Measurements from ENCODE around the gene FOSL2.

FOSL2 gene

DNA sequence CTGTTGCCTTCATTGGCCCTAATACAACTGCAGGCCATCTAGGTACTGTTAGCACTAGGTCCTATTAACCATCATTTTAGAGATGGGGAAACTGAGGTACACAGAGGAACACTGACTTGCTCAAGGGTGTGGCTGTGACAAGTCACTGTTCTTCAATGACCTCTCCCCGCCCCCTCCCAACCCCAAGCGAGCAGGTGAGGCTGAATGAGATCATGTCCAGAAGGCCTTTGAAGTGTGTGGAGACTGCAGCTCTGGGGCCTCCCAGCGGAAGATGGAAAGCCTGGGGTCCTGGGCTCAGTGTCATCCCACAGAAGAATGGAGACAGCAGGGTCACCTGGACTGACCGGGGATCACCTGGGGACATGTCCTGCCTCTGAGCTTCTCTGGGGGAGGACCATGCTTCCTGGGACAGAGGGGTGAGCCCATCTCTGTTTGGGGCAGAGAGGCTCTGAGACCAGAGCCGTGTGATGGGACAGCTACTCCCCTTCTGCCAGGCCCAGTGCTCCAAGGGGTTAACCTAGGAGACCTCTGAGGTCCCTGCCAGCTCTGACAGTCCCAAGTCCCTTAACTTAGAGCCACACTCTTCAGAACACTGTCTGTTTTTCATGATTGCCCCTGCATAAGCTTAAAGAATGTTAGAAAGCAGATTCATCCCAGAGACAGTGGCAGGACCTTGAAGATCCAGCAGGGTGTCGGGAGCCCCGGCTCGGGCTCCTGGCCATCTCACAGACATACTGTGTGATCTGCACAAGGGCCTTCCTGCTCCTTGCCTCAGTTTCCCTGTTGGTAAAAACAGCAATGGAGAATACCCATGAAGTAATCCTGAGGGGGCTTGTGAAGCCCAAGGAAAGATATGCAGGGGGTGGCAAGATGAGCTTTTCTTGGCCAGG is 16.7 kb upstream of the FOSL2 start:
- no peak for DNase-seq (ENCODE audit: low spot score)

DNA sequence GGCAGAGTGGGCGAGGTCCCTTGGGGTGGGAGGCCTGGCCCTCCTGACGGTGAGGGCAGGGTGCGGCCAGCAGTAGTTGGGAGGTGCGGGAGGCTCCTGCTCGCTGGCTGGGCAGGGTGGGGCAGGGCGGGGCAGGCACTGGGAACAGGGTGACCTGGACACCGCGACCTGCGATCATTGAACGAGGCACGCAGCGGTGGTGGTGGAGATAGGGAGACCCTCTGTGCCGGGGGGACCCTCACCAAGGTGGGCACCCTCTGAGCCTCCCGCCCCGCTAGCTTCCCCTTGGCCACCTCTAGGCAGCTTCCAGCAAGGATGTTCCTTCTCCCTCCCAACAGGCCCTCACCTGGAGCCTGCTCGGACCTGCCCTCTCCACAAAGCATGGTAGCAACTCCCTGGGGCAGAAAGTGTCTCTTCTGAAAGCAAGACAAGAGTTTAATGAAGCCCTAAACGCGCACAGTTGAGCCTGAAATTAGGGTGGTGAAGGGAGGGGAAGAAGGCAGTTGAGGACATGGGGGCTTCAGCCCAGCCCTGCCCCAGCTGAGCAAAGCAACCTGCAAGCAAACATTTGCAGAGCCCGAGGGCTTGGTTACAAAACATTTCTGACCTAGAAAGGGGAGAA is 15.4 kb upstream of the FOSL2 start:
- no peak for DNase-seq (ENCODE audit: low spot score)

DNA sequence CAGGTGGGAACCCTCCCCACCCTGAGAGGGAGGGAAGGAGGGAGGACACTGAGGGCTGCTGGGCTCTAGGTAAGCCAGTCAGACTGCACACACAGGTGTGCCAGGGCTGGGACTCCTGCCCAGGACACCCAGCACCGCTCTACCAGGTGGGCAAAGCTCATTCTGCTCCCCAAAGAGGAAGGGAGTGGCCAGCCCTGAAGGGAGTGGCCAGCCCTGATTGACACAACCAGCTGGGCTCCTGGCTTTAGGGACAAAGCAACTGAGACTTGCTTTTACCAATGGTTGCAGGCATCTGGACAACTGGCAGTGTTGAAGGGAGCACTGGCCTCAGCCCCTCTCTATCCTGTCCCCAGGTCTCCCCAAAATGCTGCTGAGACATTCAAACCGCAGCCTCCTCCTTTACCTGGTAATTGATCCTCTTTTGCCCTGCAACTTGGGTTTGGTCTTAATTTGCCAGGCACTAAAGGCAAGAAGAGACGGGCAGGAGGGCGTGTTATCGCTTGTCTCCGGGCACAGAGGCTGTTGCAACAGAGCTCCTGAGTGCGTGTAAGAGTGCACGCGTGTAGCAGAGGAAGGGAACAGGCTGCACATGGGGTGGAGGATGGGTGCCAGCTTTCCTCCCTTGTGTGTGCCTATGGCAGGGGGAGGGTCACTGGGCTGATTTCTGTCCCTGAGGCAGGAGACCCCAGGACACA is 14.5 kb upstream of the FOSL2 start:
- no peak for DNase-seq (ENCODE audit: low spot score)

DNA sequence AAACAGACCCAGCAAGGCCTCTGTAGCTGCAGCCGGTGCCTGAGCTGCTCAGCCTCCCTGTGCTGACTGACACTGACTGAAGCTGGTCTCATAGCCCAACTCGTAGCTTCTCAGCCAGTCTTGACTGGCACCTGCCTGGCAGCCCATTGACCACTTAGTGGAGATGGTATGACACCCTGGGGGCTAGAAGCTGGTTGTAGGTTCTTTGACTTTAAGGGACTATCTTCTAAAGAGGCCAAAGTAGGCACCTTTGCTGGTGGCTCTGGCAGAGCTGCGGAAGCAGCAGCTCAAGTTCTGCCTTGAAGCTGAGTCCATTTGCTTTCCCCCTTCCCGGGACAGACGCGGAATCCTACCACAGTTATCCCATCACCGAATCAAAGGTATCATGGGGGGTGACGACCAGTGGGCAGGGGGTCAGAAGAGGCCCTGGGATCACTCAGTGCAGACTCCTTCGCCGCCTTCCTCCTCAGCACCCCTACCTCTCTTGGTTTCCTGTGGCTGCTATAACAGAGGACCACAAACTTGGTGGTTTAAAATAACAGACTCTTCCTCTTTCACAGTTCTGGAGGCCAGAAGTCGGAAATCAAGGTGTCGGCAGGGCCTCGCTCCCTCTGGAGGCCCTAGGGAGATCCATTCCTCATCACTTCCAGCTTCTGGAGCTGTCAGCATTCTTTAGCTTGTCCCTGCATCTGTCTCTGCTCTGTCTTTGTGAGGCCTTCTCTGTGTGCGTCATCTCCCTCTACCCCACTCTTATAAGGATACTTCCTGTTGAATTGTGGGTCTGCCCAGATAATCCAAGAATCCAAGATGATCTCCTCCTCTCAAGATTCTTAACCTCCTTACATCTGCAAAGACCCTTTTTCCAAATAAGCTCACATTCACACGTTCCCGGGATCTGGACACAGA is 13.7 kb upstream of the FOSL2 start:
- no peak for DNase-seq (ENCODE audit: low spot score)

DNA sequence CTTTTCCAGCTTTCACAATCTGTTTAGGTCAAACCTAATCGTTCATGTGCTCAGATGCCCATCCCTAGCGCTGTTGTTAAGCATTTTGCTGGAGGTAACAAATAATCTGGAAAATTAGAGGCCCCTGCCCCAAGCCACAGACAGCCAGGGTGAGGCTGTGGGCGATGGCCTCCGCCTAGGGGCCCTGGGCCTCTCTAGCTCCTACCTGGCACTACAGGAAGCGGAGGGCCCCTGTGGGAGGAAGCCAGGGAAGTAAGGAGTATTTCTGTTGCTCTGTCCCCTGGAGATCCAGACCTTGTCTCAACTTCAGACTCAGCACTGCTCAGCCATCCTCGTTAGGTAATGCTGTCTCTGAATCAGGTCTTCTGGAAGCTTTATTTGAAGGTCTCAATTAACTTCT is 12.4 kb upstream of the FOSL2 start:
- no peak for DNase-seq (ENCODE audit: low spot score)

DNA sequence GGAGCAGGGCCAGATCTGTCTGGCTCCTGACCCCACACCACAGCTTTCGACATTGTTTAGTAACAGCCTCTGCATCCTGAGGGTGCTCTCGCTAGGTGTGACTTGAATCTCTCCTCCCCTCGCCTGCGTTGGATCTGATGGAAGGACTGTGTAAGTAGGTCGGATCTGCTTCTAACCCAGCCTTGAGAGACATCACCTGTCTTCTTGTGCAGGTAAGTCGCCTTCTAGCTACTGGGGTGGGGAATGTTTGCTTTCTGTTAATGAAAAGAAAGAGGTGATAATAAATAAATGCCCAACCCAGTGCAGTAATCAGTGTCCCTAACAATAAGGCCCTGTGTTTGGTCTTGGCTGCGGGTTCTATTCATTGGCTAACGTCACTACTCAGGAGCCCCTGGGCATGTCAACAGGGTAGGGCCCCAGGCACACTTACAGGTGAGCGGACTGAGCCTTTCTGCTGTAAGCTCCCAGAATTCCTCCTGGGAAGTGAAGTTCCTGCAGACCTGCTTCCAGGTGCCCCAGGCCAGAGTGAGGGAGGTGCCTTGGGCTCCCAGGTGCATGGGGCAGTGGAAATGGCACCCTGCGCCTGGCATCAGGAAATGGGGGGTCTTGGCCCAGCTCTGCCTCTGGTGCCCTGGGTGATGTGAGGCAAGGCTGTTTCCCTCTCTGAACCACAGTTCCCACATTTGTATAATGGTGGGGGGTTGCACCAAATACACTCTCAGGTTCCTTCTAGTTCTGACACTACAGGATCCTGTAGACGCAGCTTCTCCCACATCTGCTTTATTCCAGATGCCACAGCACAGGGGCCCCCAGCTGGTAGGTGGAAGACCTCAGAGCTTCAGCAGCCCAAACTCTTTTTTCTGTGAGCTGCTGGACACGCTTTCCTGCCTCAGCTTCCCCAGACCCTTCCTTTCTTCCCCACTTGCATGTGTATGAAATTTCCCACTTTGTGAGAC is 11.2 kb upstream of the FOSL2 start:
- no peak for DNase-seq (ENCODE audit: low spot score)

DNA sequence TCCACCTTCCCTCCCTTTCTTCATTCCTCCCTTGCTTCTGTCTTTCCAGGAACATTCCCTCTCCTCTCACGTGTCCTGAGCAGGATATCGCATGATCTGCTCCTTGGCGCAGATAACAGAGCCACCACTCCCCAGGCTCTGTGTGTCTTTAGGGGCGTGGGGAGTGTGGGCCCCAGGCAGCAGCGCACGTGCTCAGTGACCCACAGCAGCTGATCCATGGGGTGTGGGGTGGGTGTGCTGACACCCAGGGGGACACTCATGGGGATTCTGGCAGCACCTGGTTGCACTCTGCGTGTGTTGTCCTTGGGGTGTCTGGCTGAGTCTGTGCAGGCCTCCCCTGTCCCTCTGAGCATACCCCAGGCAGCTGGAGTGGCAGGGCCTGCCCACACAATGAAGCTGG is 9.9 kb upstream of the FOSL2 start:
- no peak for DNase-seq (ENCODE audit: low spot score)

DNA sequence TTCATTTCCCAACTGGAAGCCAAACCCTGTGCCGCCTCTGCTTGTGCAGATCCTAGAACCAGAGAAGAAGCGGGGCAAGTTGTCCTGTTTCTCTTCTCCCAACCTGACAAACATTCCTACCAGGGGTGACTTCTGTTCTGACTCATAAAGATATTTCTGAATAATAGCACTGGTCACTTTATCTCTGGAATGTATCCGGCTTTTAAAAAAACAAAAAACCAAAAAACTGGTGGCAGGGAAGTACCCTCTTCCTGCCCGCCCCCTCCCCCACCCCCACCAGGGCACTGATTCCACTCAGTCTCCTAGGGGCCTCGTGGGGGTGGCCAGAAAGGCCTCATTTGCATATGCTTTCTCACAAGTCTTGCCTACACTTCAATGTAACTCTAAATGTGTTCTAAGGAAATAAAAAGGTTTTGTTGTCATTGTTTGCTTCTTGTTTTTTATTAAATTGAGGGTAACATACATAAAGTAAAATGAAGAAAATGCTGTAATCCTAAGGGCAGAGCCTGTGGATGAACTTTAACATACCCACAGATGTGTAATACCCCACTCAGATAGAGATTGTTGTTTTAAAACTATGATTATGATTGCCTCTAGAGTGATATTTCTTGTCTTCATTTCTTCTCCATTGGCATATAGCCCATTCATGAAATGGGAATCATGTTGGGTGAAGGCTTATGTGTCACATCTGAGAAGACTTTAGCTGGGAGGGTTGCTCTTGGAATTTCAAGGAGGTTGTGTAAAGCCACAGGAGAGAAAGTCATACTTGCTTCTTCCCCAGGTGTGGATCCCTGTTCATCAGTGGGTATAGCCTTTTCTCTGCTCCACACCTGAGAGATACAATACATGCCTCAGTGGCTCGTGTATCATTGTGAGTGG is 5.3 kb upstream of the FOSL2 start:
- peak; percentile 72 for DNase-seq (ENCODE audit: low spot score)

DNA sequence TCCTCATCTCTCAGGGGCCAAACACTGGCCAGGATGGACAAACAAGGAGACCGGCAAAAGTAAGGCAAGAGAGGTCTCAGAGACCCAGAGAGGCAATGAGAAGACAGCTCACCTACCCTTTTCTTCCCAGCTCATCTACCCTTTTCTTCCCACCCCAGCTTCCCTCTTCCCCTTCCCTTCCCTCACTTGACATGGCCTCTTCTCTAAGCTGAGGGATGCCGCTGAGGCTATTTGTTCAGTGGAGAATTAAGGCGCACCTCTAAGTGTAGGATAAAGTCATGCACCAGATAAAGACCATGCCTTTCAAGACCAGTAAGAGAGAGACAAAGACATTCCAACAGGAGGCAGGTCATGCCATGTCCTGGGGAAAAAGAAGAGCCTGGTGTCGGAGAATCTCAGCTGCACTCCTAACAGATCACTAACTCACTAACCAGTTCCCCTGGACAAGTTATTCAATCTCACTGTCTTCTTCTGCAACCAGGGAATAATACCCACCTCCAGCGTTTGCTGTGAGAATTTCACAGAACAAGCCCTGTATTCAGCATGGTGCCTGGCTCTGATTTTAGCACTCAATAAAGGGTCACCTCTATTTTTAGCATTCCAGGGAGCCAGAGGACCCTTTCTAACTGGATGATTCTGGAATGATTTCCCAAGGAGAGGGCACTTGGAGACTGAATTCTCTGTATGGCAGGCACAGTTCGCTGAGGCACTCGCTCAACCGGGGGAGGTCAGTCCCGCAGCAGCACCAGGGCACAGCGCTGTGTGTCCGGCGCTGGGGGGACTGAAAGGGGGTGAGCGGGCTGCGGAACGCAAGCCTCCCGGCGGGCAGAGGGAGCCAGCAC is 3.0 kb upstream of the FOSL2 start:
- no peak for DNase-seq (ENCODE audit: low spot score)

DNA sequence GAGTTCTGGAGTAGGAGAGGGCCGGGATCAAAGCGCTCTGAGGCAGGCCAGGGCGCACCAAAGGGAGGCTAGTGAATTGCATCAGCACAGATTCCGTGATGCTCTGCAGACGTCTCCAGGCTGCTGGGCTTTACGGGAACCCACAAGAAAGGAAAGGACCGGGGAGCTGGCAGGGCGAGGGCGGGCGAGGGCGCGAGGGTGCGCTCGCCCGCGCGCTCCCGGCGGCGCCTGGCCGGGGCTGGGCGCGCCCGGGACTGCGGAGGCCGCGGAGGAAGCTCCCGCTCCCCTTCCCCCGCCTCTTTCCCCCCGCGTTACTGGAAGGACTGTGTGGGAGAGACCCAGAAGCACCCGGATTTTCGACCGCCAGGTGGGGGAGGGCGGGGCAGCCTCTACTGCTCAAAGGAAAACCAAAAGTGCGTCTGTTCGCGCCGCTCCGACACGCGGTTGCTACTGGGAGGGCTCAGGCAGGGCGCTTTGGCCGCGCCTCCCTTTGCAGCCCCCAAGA is 2.4 kb upstream of the FOSL2 start:
- peak; percentile 91 for DNase-seq (ENCODE audit: low spot score)

DNA sequence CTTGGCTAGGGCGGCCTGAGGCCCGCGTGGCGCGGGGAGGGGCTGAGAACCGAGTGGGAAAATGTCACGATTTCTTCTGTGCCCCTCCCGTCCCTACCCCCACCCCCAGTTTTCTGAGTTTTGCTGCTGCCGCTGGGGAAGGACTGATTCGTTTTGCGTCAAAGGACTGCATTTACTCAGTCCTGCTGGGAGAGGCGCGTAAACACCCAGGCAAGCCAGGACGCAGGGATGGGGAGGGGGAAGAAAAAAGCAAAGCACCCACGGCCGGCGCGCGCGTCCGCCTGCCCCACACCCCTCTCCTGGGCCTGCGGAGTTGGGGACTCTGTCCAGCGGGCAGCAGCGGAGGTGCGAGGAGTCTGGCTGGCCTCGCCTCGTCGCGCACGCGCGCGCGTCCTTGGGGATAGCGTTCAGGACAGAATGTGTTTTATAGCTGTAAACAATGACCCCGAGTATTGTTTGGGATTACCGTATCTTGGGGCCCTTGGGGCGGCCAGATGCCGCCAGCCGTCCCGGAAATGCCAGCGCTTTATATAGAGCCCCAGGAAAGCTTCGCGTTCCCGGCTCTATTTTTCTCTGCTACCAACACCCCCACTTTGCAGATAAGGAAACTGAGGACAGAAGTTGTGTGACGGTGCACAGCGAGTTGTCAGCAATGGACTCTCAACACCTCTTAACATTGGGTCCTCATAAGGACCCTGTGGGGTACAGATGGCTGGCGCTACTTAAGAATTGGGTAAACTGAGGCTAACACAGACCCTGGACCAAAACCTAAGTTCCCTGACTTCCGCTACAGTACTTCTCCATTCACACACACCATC is 1.7 kb upstream of the FOSL2 start:
- DNase-seq (ENCODE audit: low spot score): peak; percentile 75

DNA sequence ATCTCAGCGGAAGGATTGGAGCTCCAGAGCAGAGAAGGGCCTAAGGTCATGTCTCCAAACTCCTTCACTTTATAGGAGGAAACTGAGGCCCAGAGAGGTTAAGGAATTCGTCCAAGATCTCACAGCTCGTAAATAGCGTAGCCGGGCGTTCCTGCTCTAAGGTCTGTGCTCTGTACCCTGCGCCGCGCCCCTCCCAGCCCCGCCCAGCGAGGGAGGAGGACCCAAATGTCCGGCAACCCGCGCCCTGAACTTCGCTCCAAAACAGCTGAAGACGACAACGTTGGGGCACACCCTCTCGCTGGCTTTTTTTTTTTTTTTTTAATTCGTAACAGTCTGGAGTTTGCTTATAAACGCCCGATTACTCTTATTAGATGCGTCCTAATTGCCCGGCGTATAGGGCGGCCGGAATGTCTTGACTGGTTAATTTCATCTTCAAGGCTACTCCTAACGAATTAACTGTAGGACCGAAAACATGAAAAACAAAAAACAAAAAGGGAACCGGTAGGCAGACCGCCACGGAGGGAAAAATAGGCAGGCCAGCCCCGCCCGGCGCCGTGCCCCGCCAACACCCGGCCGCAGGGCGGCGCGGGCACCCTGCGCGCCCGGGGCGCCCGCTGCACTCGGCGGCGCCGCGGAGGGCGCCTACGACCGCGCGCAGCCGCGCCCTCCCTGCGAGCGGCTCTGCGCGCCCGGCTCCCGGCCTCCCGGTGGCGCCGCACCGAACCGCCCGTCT is 928 bp upstream of the FOSL2 start:
- peak; percentile 69 for DNase-seq (ENCODE audit: low spot score)

DNA sequence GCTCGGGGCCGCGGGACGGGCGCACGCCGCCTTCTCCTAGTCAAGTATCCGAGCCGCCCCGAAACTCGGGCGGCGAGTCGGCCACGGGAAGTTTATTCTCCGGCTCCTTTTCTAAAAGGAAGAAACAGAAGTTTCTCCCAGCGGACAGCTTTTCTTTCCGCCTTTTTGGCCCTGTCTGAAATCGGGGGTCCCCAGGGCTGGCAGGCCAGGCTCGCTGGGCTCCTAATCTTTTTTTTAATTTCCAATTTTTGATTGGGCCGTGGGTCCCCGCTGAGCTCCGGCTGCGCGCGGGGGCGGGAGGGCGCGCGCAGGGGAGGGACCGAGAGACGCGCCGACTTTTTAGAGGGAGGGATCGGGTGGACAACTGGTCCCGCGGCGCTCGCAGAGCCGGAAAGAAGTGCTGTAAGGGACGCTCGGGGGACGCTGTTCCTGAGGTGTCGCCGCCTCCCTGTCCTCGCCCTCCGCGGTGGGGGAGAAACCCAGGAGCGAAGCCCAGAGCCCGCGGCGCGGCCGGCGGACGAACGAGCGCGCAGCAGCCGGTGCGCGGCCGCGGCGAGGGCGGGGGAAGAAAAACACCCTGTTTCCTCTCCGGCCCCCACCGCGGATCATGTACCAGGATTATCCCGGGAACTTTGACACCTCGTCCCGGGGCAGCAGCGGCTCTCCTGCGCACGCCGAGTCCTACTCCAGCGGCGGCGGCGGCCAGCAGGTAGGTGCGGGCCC is 617 bp downstream of the FOSL2 start:
- peak; percentile 76 for DNase-seq (ENCODE audit: low spot score)

DNA sequence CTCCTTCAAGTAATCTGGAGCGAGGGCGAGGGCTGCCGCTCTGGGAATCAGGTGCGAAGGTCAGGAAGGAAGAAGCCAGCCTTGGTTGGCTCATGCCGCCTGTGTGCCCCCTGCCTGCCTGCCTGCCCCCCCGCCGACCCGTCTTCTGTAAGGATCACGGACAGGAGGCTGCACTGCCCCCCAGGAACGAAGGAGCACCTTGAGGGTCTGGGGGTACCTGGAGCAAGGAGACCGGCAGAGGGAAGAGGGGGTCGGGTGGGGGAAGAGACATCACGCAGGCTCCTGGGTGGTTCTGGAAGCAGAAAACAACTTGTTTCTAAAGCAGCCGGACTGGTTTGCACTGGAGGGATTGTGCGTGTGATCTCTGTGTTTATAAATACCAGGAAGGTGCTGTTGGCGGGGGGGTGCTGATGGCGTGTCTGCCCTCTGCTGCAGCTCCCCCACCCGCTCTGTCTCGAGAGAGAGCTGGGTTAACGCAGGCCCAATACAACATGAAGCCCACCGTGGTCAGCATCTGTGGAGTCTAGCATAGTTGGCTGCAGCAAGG is 1.7 kb downstream of the FOSL2 start:
- peak; percentile 70 for DNase-seq (ENCODE audit: low spot score)

DNA sequence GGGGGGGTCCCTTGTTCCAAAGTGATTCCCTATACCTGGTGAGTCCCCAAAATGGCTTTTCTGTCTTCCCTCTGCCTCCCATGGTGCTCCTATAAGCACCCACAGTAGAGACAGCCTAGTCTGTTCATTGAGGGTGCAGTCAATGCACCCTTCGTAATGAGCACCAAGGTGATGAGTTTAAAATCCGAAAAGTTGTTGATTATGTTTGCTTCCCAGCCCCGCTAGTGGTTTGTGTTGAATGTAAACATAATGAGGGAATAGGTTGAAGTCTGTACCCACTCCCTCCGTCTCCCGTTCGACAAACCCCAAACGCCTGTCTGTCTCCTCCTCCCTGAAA is 2.3 kb downstream of the FOSL2 start:
- no peak for DNase-seq (ENCODE audit: low spot score)

Measured in hepatic stellate cell (primary cell).